HCT116 (cell line): ENCODE results near the gene LNPEP. TPM values are rescaled to one million over a fixed set of nuclear protein-coding genes. Genes with fewer than 3 reads are reported as not detected.

Experiments used
- ATAC-seq: fragments of 200-7000 bp; cut with Tn5 transposase; 2 replicates; pipeline ENCODE4 v1.9.1; 2020; ENCODE audit warnings: mild to moderate bottlenecking, moderate library complexity
- BruUV-seq: library from RNA; stranded (reverse); fragments of 400-500 nt; replicated peaks from 2 replicates; lab custom pipeline; 2021; lab: Mats Ljungman, UMichigan
- CTCF ChIA-PET: fragments of 300-600 bp; sonication (Branson Sonifier 250); formaldehyde crosslinking; loops from one replicate; lab custom pipeline; 2021; ENCODE audit warnings: antibody characterized with exemption; lab: Charles Lee
- POLR2A ChIA-PET: fragments of 300-600, 350-600 bp; sonication (Branson Sonifier 250); formaldehyde crosslinking; loops from one replicate; lab custom pipeline; 2021; ENCODE audit warnings: antibody characterized with exemption; lab: Charles Lee
- RAD21 ChIA-PET, 2 experiments: fragments of 300-600 bp; sonication (Branson Sonifier 250); formaldehyde crosslinking; loops; one replicate each; lab custom pipeline; 2023; ENCODE audit warnings: low total read pairs in 2 of 2; ENCODE audit not compliant: uncharacterized antibody in 2 of 2, unreplicated experiment in 2 of 2, low non-redundant PET in 1 of 2; lab: Charles Lee
- DNase-seq: peaks from one replicate; pipeline ENCODE4 v3.0.0-alpha.2; 2010; ENCODE audit warnings: low read depth, low spot score
- H2AFZ ChIP-seq: fragments of 200-600 bp; shearing (Covaris generic), sonication (generic); 2 replicates; pipeline ENCODE4 v1.6.1; 2017; ENCODE audit warnings: low read depth, mixed run types, mixed read lengths, antibody characterized with exemption, low read length; ENCODE audit not compliant: poor library complexity, severe bottlenecking
- H3K27ac ChIP-seq: 2 replicates; pipeline ENCODE4 v1.5.1; 2012; ENCODE audit warnings: low read depth, low read length
- H3K27me3 ChIP-seq: fragments of 200-600 bp; sonication (generic); 2 replicates; pipeline ENCODE4 v1.6.1; 2016; ENCODE audit warnings: mixed run types, low read length, mixed read lengths; ENCODE audit not compliant: insufficient read depth
- H3K36me3 ChIP-seq, 2 experiments: fragments of 200-500 bp in 1 of 2; fragments of 200-600 bp in 1 of 2; sonication (Bioruptor generic) in 1 of 2; sonication (generic) in 1 of 2; 2 replicates each; pipeline versions ENCODE4 v1.5.1 to v1.6.1; 2014 to 2016; ENCODE audit warnings: low read length in 2 of 2, inconsistent platforms in 1 of 2, mixed read lengths in 1 of 2, mixed run types in 1 of 2; ENCODE audit not compliant: insufficient read depth in 2 of 2, control insufficient read depth in 1 of 2
- H3K4me1 ChIP-seq, 2 experiments: fragments of 200-600 bp in 1 of 2; sonication (generic) in 1 of 2; 2 replicates each; pipeline versions ENCODE4 v1.5.1 to v1.6.1; 2012 to 2017; ENCODE audit warnings: low read length in 2 of 2, inconsistent platforms in 1 of 2, mild to moderate bottlenecking in 1 of 2, mixed read lengths in 1 of 2, mixed run types in 1 of 2, moderate library complexity in 1 of 2; ENCODE audit not compliant: insufficient read depth in 2 of 2, control insufficient read depth in 1 of 2
- H3K4me2 ChIP-seq: fragments of 200-600 bp; sonication (generic); 2 replicates; pipeline ENCODE4 v1.6.1; 2017; ENCODE audit warnings: mixed run types, low read length, mixed read lengths
- H3K4me3 ChIP-seq, 2 experiments: fragments of 200-600 bp in 1 of 2; sonication (generic) in 1 of 2; replicated peaks in 1 of 2; 2 replicates each; pipeline ENCODE4 v1.5.1; 2011 to 2016; ENCODE audit warnings: low read length in 2 of 2, control low read depth in 1 of 2, low read depth in 1 of 2, mild to moderate bottlenecking in 1 of 2, mixed read lengths in 1 of 2, mixed run types in 1 of 2
- H3K79me2 ChIP-seq: fragments of 200-600 bp; sonication (generic); 2 replicates; pipeline ENCODE4 v1.6.1; 2017; ENCODE audit warnings: mild to moderate bottlenecking, mixed run types, low read length, moderate library complexity, mixed read lengths; ENCODE audit not compliant: insufficient read depth
- H3K9ac ChIP-seq: fragments of 200-600 bp; sonication (generic); 2 replicates; pipeline ENCODE4 v1.6.1; 2016; ENCODE audit warnings: low read length, mixed read lengths
- H3K9me2 ChIP-seq: fragments of 200-600 bp; sonication (generic), shearing (Covaris generic); 2 replicates; pipeline ENCODE4 v1.6.1; 2017; ENCODE audit warnings: mixed run types, mild to moderate bottlenecking, moderate library complexity; ENCODE audit not compliant: insufficient read depth
- H3K9me3 ChIP-seq, 2 experiments: fragments of 200-500 bp in 1 of 2; fragments of 200-600 bp in 1 of 2; sonication (Bioruptor generic) in 1 of 2; sonication (generic) in 1 of 2; 2 replicates each; pipeline ENCODE4 v1.6.1; 2014 to 2017; ENCODE audit warnings: low read length in 2 of 2, mixed read lengths in 2 of 2, inconsistent platforms in 1 of 2, low read depth in 1 of 2, mild to moderate bottlenecking in 1 of 2, mixed run types in 1 of 2, moderate library complexity in 1 of 2; ENCODE audit not compliant: control insufficient read depth in 1 of 2, insufficient read depth in 1 of 2
- H4K20me1 ChIP-seq: fragments of 200-600 bp; sonication (generic), shearing (Covaris generic); 2 replicates; pipeline ENCODE4 v1.6.1; 2017; ENCODE audit warnings: mixed run types, mild to moderate bottlenecking, moderate library complexity; ENCODE audit not compliant: insufficient read depth
- RAD21 ChIP-seq: IDR thresholded peaks from 2 replicates; pipeline ENCODE4 v1.6.1; 2012; ENCODE audit warnings: low read depth, mild to moderate bottlenecking
- ZNF274 ChIP-seq: fragments of 200-500 bp; sonication (Bioruptor generic); IDR thresholded peaks from 2 replicates; pipeline ENCODE4 v1.6.1; 2014; ENCODE audit warnings: mild to moderate bottlenecking, low read depth, low read length, inconsistent platforms
- intact Hi-C: fragments of 100-400 bp; cut with micrococcal nuclease; formaldehyde crosslinking; loops from 2 replicates; pipeline ENCODE4 v1.10.0; 2022
- total RNA-seq: library from RNA; stranded (reverse); gene quantifications from one replicate; pipeline ENCODE4 v1.2.1, GENCODE V29; 2021; ENCODE audit not compliant: unreplicated experiment

Gene LNPEP
- total RNA-seq, 1 experiment from 2014 or later = 14.9 TPM

DNA sequence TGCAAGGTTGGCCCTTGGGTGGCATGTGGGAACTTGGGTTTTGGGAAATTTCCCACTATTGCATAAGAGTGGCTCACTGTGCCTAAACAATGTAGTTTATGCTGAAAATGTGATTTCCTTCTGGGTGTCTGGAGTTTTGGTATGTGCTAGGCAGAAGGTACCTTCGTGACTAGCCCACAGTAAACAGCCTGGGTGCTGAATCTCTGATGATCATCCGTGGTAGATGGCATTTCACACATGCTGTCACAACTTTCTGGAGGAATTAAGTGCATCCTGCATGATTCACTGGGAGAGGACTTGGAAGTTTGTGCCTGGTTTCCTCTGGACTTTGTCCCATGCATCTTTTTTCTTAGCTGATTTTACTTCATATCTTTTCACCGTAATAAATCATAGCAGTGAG lies 64.5 kb downstream of the LNPEP start:
- H4K20me1 ChIP-seq = no peaks in the 10 kb centered on the region
- H3K79me2 ChIP-seq = no peaks in the 10 kb centered on the region
- DNase-seq (no peak), ATAC-seq (no peak)
- no peaks in the 10 kb centered on the region for H3K4me1 ChIP-seq
- H3K9ac ChIP-seq = no peak overlapping the region
- no peaks in the 10 kb centered on the region for H3K9me2 ChIP-seq
- no TSS peak for BruUV-seq
- H2AFZ ChIP-seq = no peak overlapping the region
- no peaks in the 10 kb centered on the region for H3K9me3 ChIP-seq
- H3K27me3 ChIP-seq = no peaks in the 10 kb centered on the region
- ChIA-PET POLR2A (no interaction called here), CTCF (no interaction called here), RAD21 (no interaction called here)
- no peak overlapping the region for H3K4me3 ChIP-seq
- H3K36me3 ChIP-seq = no peaks in the 10 kb centered on the region; a peak in 2 of 4 replicates
- H3K4me2 ChIP-seq = no peak overlapping the region
- intact Hi-C loops = no loop called here
- TF ChIP-seq ZNF274 = no peak
- H3K27ac ChIP-seq = no peak overlapping the region

DNA sequence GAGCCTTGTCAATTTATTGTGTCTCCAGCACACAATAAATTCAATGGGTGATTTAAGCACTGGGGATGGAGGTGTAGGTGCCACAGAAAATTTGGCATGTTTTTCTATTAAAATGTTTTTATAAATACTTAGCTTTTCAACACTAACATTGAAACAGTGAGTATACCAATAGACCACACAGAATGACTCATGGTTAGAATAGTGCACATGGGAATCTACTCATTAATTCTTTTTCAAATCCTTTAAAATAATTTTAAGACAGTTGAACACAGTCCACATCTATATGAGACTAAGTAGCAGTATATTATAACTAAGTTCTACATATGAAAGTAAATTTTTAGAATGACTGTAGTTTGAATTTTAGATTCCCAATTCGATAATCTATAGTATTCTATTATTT lies 67.1 kb downstream of the LNPEP start:
- BruUV-seq = no TSS peak
- Histone ChIP-seq H3K4me2 (no peak overlapping the region), H2AFZ (no peak overlapping the region), H3K27ac (no peak overlapping the region), H3K9me3 (no peaks in the 10 kb centered on the region), H3K9ac (no peak overlapping the region), H3K4me1 (no peaks in the 10 kb centered on the region)
- ChIA-PET CTCF (no interaction called here), RAD21 (no interaction called here)
- no peak for TF ChIP-seq RAD21
- no peak for TF ChIP-seq ZNF274
- TF ChIP-seq, all 23 proteins: peak for 0
- Histone ChIP-seq H3K79me2 (no peaks in the 10 kb centered on the region), H3K9me2 (no peaks in the 10 kb centered on the region), H4K20me1 (no peaks in the 10 kb centered on the region), H3K27me3 (no peaks in the 10 kb centered on the region), H3K36me3 (no peaks in the 10 kb centered on the region; a peak in 2 of 4 replicates), H3K4me3 (no peak overlapping the region)
- DNase-seq (no peak), ATAC-seq (no peak)
- intact Hi-C loops = no loop called here
- POLR2A ChIA-PET = no interaction called here
